HG03469 (cell line): Measurements from ENCODE around the gene ATP6V1G3.
A peak's percentile ranks its signal among the peaks of the same experiment; 100 is the strongest.
"Not testable (repeated sequence)": the region's sequence is repeated elsewhere in the genome, so short reads cannot be mapped to it uniquely, and the experiment has no call there.

Source experiments
- ATAC-seq: cut with Tn5 transposase; IDR thresholded peaks from one replicate; pipeline ENCODE4 v1.9.1; 2021; ENCODE audit warnings: mild to moderate bottlenecking, moderate library complexity, moderate number of reproducible peaks; ENCODE audit not compliant: unreplicated experiment

The ATP6V1G3 gene

GRCh38 chr1:198540580-198540979 lies at the start of gene ATP6V1G3:
Gene ATP6V1G3 (minus strand): TSS chr1:198540680. CDS start chr1:198540650, 30 bp downstream.
- ATAC-seq: no peak

GRCh38 chr1:198588845-198589244 lies 48.4 kb upstream of the ATP6V1G3 start:
- no peak for ATAC-seq

- no peak for ATAC-seq
Measured at GRCh38 chr1:198584163-198584562, 43.7 kb upstream of the ATP6V1G3 start.

- ATAC-seq: not testable (repeated sequence)
Measured at GRCh38 chr1:198583209-198583802, 42.8 kb upstream of the ATP6V1G3 start.

GRCh38 chr1:198577444-198577843 lies 37.0 kb upstream of the ATP6V1G3 start:
- ATAC-seq: no peak

- ATAC-seq: peak; percentile 84
Measured at GRCh38 chr1:198575798-198576641, 35.5 kb upstream of the ATP6V1G3 start.

- no peak for ATAC-seq
Measured at GRCh38 chr1:198575292-198575691, 34.8 kb upstream of the ATP6V1G3 start.

- no peak for ATAC-seq
Measured at GRCh38 chr1:198574325-198574724, 33.8 kb upstream of the ATP6V1G3 start.

GRCh38 chr1:198564716-198565115 lies 24.2 kb upstream of the ATP6V1G3 start:
- no peak for ATAC-seq

GRCh38 chr1:198564157-198564556 lies 23.7 kb upstream of the ATP6V1G3 start:
- ATAC-seq: no peak

GRCh38 chr1:198563583-198563982 lies 23.1 kb upstream of the ATP6V1G3 start:
- no peak for ATAC-seq

- ATAC-seq: no peak
Measured at GRCh38 chr1:198560161-198560560, 19.7 kb upstream of the ATP6V1G3 start.

- no peak for ATAC-seq
Measured at GRCh38 chr1:198559362-198559761, 18.9 kb upstream of the ATP6V1G3 start.

- ATAC-seq: no peak
Measured at GRCh38 chr1:198558402-198558801, 17.9 kb upstream of the ATP6V1G3 start.

- peak; percentile 86 for ATAC-seq
Measured at GRCh38 chr1:198556971-198557370, 16.5 kb upstream of the ATP6V1G3 start.

- ATAC-seq: no peak
Measured at GRCh38 chr1:198552668-198553416, 12.4 kb upstream of the ATP6V1G3 start.

GRCh38 chr1:198550941-198551524 lies 10.6 kb upstream of the ATP6V1G3 start:
- ATAC-seq: no peak

GRCh38 chr1:198549866-198550265 lies 9.4 kb upstream of the ATP6V1G3 start:
- peak; percentile 69 for ATAC-seq

- no peak for ATAC-seq
Measured at GRCh38 chr1:198548890-198549289, 8.4 kb upstream of the ATP6V1G3 start.

GRCh38 chr1:198545156-198545555 lies 4.7 kb upstream of the ATP6V1G3 start:
- no peak for ATAC-seq

- no peak for ATAC-seq
Measured at GRCh38 chr1:198544265-198544664, 3.8 kb upstream of the ATP6V1G3 start.
